PC-9 (cell line): Measurements from ENCODE around the gene CMTM6. TPM values are rescaled to one million over a fixed set of nuclear protein-coding genes. Genes with fewer than 3 reads are reported as not detected.

ENCODE experiments used
- BruUV-seq: library from RNA; stranded (reverse); fragments of 400-500 nt; replicated peaks from 2 replicates; lab custom pipeline; 2021; lab: Mats Ljungman, UMichigan
- CTCF ChIA-PET: fragments of 300-600 bp; sonication (Branson Sonifier 250); formaldehyde crosslinking; loops from one replicate; lab custom pipeline; 2022; ENCODE audit warnings: antibody characterized with exemption; lab: Charles Lee
- POLR2A ChIA-PET: fragments of 300-600 bp; sonication (Branson Sonifier 250); formaldehyde crosslinking; loops from one replicate; lab custom pipeline; 2022; ENCODE audit warnings: antibody characterized with exemption; ENCODE audit not compliant: unreplicated experiment; lab: Charles Lee
- DNase-seq, 2 experiments: peaks; one replicate each; pipeline versions ENCODE4 v3.0.0 to v3.0.0-alpha.2; 2015 to 2022; ENCODE audit warnings: mixed read lengths in 1 of 2
- H2AFZ ChIP-seq: fragments of 200-600 bp; sonication (generic); 2 replicates; pipeline ENCODE4 v1.8.1; 2017; ENCODE audit warnings: antibody characterized with exemption
- H3F3A ChIP-seq: fragments of 200-600 bp; sonication (generic); 2 replicates; pipeline ENCODE4 v1.8.1; 2017; ENCODE audit warnings: antibody characterized with exemption, mild to moderate bottlenecking, low read depth; ENCODE audit not compliant: insufficient read depth
- H3K27ac ChIP-seq: fragments of 200-600 bp; sonication (generic); 2 replicates; pipeline ENCODE4 v1.6.1; 2016; ENCODE audit warnings: mixed run types
- H3K27me3 ChIP-seq: fragments of 200-600 bp; sonication (generic); 2 replicates; pipeline ENCODE4 v1.6.1; 2016; ENCODE audit warnings: low read depth, mixed run types; ENCODE audit not compliant: insufficient read depth
- H3K36me3 ChIP-seq: fragments of 200-600 bp; sonication (generic); 2 replicates; pipeline ENCODE4 v1.6.1; 2016; ENCODE audit warnings: low read depth, mixed run types
- H3K4me1 ChIP-seq: fragments of 200-600 bp; sonication (generic); replicated peaks from 2 replicates; pipeline ENCODE4 v1.6.1; 2016; ENCODE audit warnings: mixed run types; ENCODE audit not compliant: insufficient read depth
- H3K4me2 ChIP-seq: fragments of 200-600 bp; sonication (generic); 2 replicates; pipeline ENCODE4 v1.6.1; 2017; ENCODE audit warnings: mixed run types
- H3K4me3 ChIP-seq: fragments of 200-600 bp; sonication (generic); 2 replicates; pipeline ENCODE4 v1.6.1; 2016; ENCODE audit warnings: mixed run types
- H3K79me2 ChIP-seq: fragments of 200-600 bp; sonication (generic); 2 replicates; pipeline ENCODE4 v1.6.1; 2017; ENCODE audit warnings: low read depth, mixed run types
- H3K9me2 ChIP-seq: fragments of 200-600 bp; sonication (generic); 2 replicates; pipeline ENCODE4 v1.8.1; 2017; ENCODE audit warnings: mild to moderate bottlenecking; ENCODE audit not compliant: insufficient read depth
- H3K9me3 ChIP-seq: fragments of 200-600 bp; sonication (generic); 2 replicates; pipeline ENCODE4 v1.8.1; 2016; ENCODE audit warnings: low read depth; ENCODE audit not compliant: insufficient read depth
- H4K20me1 ChIP-seq: fragments of 200-600 bp; sonication (generic); 2 replicates; pipeline ENCODE4 v1.8.1; 2017; ENCODE audit not compliant: insufficient read depth
- CTCF ChIP-seq: fragments of 200-600 bp; sonication (generic); conservative IDR thresholded peaks from 2 replicates; pipeline ENCODE4 v1.6.1; 2017; ENCODE audit warnings: mixed run types, antibody characterized with exemption, mild to moderate bottlenecking, moderate library complexity
- EZH2 ChIP-seq: fragments of 200-600 bp; sonication (generic); IDR thresholded peaks from 2 replicates; pipeline ENCODE4 v1.8.0; 2017; ENCODE audit warnings: antibody characterized with exemption, low read depth
- intact Hi-C: fragments of 100-400 bp; cut with micrococcal nuclease; formaldehyde crosslinking; loops from one replicate; pipeline ENCODE4 v1.10.0; 2022; ENCODE audit not compliant: unreplicated experiment
- total RNA-seq: library from RNA; stranded (reverse); gene quantifications from 2 replicates; pipeline ENCODE4 v1.2.3, GENCODE V29; 2021

Gene CMTM6
- total RNA-seq, 1 experiment from 2014 or later = 69.4 TPM

DNA sequence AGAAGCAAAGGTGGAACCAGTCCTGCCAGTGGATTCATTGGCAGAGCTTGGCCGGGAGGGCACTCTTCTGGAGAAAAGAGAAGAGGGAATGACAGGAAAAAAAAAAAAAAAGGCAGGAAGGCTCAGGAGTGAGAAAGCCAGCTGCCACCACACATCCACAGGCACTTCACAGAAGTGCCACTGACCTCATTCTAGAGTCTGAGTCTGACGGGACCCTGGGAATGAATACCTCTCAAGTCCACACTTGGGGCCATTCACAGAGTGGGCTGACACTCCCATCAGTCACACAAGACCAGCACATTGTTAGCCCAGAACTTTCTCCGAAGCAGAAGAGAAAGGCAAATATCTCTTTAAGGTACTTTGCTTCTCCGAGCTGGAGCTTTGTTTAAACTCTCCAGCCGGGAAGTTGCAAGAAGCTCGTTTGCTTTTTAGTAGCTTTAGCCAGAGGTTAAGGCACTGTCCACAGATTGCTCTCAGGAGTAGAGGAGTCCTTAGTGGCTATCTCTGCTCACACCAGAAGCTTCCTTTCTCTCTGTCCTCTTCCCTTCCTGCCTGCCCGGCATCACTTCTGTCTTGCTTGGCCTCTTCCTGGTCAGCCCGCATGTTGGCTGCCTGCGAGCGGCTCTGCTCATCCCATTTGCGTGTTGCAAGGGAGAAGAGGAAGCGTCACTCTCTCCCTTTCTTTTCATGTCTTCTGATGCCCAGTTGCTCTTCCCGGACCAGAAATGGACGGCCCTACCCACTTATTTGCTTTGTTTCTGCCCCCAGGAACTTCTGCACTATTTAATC lies 53.8 kb downstream of the CMTM6 start:
- POLR2A ChIA-PET = interaction anchor here (0.6 kb wide), 1 partner anchor 1101 kb away, joined by 4 read pairs; no protein-coding TSS in a partner anchor
- H3K79me2 ChIP-seq = peaks cover 17% of the 10 kb centered on the region; the same call in 1 of the 2 replicates
- CTCF ChIA-PET = no interaction called here

DNA sequence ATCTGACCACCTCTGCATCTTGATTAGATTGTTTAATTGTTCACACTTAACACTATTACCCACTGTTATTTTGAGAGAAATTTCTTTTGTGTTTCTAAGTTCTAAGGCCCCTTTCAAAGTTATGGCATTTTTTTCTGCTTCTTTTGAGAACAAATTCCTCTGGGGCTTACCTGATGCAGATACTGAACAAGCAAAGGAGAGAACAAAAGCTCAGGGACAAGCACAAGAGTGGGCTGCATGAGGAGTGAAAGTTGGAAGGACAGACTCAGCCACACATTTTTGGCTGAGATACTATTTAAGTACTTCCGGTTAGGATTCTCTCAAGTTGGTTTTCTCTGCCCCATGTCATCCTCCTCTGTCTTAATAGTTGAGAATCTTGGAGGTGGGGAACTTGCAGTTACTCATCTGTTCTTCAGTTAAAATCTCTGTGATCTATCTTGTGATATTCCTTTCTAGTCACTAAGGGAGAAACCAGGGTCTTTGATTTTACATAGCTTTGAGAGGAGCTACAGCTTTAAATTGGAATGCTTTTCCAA lies 54.7 kb downstream of the CMTM6 start:
- peaks cover 17% of the 10 kb centered on the region; the same call in 1 of the 2 replicates for H3K79me2 ChIP-seq
- CTCF ChIA-PET = no interaction called here

More for the DNA sequence above, 53.8 kb downstream of the CMTM6 start:
- no TSS peak for BruUV-seq
- no peak for DNase-seq
- Histone ChIP-seq H3K36me3 (no peaks in the 10 kb centered on the region), H3K4me1 (peaks cover 7% of the 10 kb centered on the region; the same call in 1 of the 2 replicates), H3K27me3 (no peaks in the 10 kb centered on the region), H3K9me3 (no peaks in the 10 kb centered on the region; the same call in 1 of the 2 replicates), H3K4me3 (no peak overlapping the region), H2AFZ (no peak overlapping the region), H3K27ac (no peak overlapping the region), H3K9me2 (no peaks in the 10 kb centered on the region), H3K4me2 (no peak overlapping the region), H4K20me1 (no peaks in the 10 kb centered on the region), H3F3A (peaks cover 7% of the 10 kb centered on the region; the same call in 1 of the 2 replicates)
- TF ChIP-seq EZH2 = no peak
- TF ChIP-seq CTCF = no peak
- intact Hi-C loops = no loop called here

More for the DNA sequence above, 54.7 kb downstream of the CMTM6 start:
- DNase-seq = no peak
- H3K9me3 ChIP-seq = no peaks in the 10 kb centered on the region; the same call in 1 of the 2 replicates
- H3F3A ChIP-seq = peaks cover 16% of the 10 kb centered on the region; the same call in 1 of the 2 replicates
- no peaks in the 10 kb centered on the region for H3K27me3 ChIP-seq
- BruUV-seq = no TSS peak
- H3K27ac ChIP-seq = no peak overlapping the region
- intact Hi-C loops = no loop called here
- H3K4me2 ChIP-seq = no peak overlapping the region
- H3K4me1 ChIP-seq = peaks cover 15% of the 10 kb centered on the region
- H2AFZ ChIP-seq = no peak overlapping the region
- no peaks in the 10 kb centered on the region for H3K36me3 ChIP-seq
- no peaks in the 10 kb centered on the region for H4K20me1 ChIP-seq
- TF ChIP-seq EZH2 (no peak), CTCF (no peak)
- POLR2A ChIA-PET = no interaction called here
- no peaks in the 10 kb centered on the region for H3K9me2 ChIP-seq
- no peak overlapping the region for H3K4me3 ChIP-seq
